Small intestine (tissue), 7 donors: ENCODE measurements around the gene NFRKB. TPM values are rescaled to one million over a fixed set of nuclear protein-coding genes. Genes with fewer than 3 reads are reported as not detected.

ENCODE experiments used
- DNase-seq, 2 donors: peaks; one replicate each; pipeline versions ENCODE4 v3.0.0 to v3.0.0-alpha.2; 2013
- FAIRE-seq: peaks from 2 replicates; lab custom pipeline; 2012; peaks lifted over from hg19 to GRCh38; lab: Jason Lieb, UNC
- H3K27ac ChIP-seq, 3 donors: one replicate each; pipeline ENCODE4 v1.5.1; 2013; ENCODE audit warnings: low read length in 2 of 3, mild to moderate bottlenecking in 2 of 3, control low read depth in 1 of 3, inconsistent platforms in 1 of 3, low read depth in 1 of 3, moderate library complexity in 1 of 3
- H3K27me3 ChIP-seq, 3 donors: one replicate each; pipeline ENCODE4 v1.6.1; 2013; ENCODE audit warnings: low read length in 3 of 3, inconsistent platforms in 1 of 3; ENCODE audit not compliant: control insufficient read depth in 3 of 3, insufficient read depth in 3 of 3
- H3K36me3 ChIP-seq, 3 donors: one replicate each; pipeline ENCODE4 v1.6.1; 2013; ENCODE audit warnings: low read length in 3 of 3, inconsistent platforms in 1 of 3, low read depth in 1 of 3, mild to moderate bottlenecking in 1 of 3, moderate library complexity in 1 of 3; ENCODE audit not compliant: control insufficient read depth in 3 of 3, insufficient read depth in 2 of 3
- H3K4me1 ChIP-seq, 3 donors: one replicate each; pipeline ENCODE4 v1.6.1; 2013; ENCODE audit warnings: low read length in 2 of 3, inconsistent platforms in 1 of 3, low read depth in 1 of 3, mild to moderate bottlenecking in 1 of 3, moderate library complexity in 1 of 3; ENCODE audit not compliant: control insufficient read depth in 3 of 3, insufficient read depth in 2 of 3
- H3K4me3 ChIP-seq, 3 donors: one replicate each; pipeline ENCODE4 v1.5.1; 2013; ENCODE audit warnings: low read length in 3 of 3, control low read depth in 1 of 3, inconsistent platforms in 1 of 3, low read depth in 1 of 3, mild to moderate bottlenecking in 1 of 3, moderate library complexity in 1 of 3
- H3K9me3 ChIP-seq, 2 donors: one replicate each; pipeline ENCODE4 v1.6.1; 2013; ENCODE audit warnings: low read depth in 1 of 2, low read length in 1 of 2; ENCODE audit not compliant: control insufficient read depth in 2 of 2, insufficient read depth in 1 of 2
- WGBS, 3 donors: extraction: QIAGEN DNeasy Blood & Tissue Kit; methylation state at CpG; one replicate each; pipeline ENCODE4 v1.1.7; 2013; 5-methylcytosine and 5-hydroxymethylcytosine counted together
- polyA plus RNA-seq, 4 donors: library from polyadenylated mRNA; stranded (reverse) in 3 of 4; unstranded in 1 of 4; fragments of 200-250 nt in 3 of 4; fragments of 120-200 nt in 1 of 4; gene quantifications; one replicate each; pipeline versions ENCODE4 v1.2.1 to v1.2.3, GENCODE V29; 2013
- donor health status: healthy with polysubstance abuse.
- donor health status: control.
- donor health status: control.
- donor health status: Bipolar disorder and iron deficiency.
- donor health status: healthy.

The NFRKB gene
- polyA plus RNA-seq, 4 donors, result 7.3 to 33.6 (median 9.5) TPM

GRCh38 chr11:129918361-129918760, 23.0 kb upstream of the NFRKB start:
- WGBS, 3 donors, result 97% methylated on average over 22 of the region's 22 CpGs
- no peaks in the 10 kb centered on the region for H3K4me1 ChIP-seq
- no peak overlapping the region for H3K27ac ChIP-seq
- no peaks in the 10 kb centered on the region for H3K27me3 ChIP-seq
- peaks cover 9 to 44% (median 17%) of the 10 kb centered on the region in 3 donors for H3K36me3 ChIP-seq
- DNase-seq, result no peak
- no peak overlapping the region for H3K4me3 ChIP-seq
- no peaks in the 10 kb centered on the region for H3K9me3 ChIP-seq
- FAIRE-seq, result no peak

GRCh38 chr11:129917231-129917630, 21.9 kb upstream of the NFRKB start:
- FAIRE-seq, result no peak
- no peaks in the 10 kb centered on the region for H3K4me1 ChIP-seq
- no peaks in the 10 kb centered on the region for H3K9me3 ChIP-seq
- H3K27ac ChIP-seq, result no peak overlapping the region
- H3K27me3 ChIP-seq, result no peaks in the 10 kb centered on the region
- H3K36me3 ChIP-seq, result peaks cover 9 to 44% (median 17%) of the 10 kb centered on the region in 3 donors
- no peak overlapping the region for H3K4me3 ChIP-seq
- no peak for DNase-seq
- 95 to 96% (median 96%) methylated on average over 2 of the region's 2 CpGs for WGBS, 3 donors

GRCh38 chr11:129911298-129911697, 15.9 kb upstream of the NFRKB start:
- 52 to 76% (median 66%) methylated on average over 3 of the region's 3 CpGs for WGBS, 3 donors
- DNase-seq, result no peak
- Histone ChIP-seq H3K9me3 (no peaks in the 10 kb centered on the region), H3K4me3 (no peak overlapping the region), H3K27me3 (no peaks in the 10 kb centered on the region), H3K4me1 (peaks cover 0 to 2% (median 0%) of the 10 kb centered on the region in 3 donors), H3K36me3 (peaks cover 10 to 52% (median 21%) of the 10 kb centered on the region in 3 donors), H3K27ac (no peak overlapping the region)
- no peak for FAIRE-seq

GRCh38 chr11:129910360-129910759, 15.0 kb upstream of the NFRKB start:
- 91 to 99% (median 95%) methylated on average over 7 of the region's 7 CpGs for WGBS, 3 donors
- Histone ChIP-seq H3K4me1 (peaks cover 0 to 2% (median 0%) of the 10 kb centered on the region in 3 donors), H3K4me3 (no peak overlapping the region), H3K27ac (no peak overlapping the region), H3K27me3 (no peaks in the 10 kb centered on the region), H3K9me3 (no peaks in the 10 kb centered on the region), H3K36me3 (peaks cover 9 to 50% (median 18%) of the 10 kb centered on the region in 3 donors)
- DNase-seq (no peak), FAIRE-seq (no peak)

- Histone ChIP-seq H3K9me3 (no peaks in the 10 kb centered on the region), H3K4me1 (no peaks in the 10 kb centered on the region), H3K36me3 (peaks cover 8 to 42% (median 13%) of the 10 kb centered on the region in 3 donors), H3K27me3 (no peaks in the 10 kb centered on the region), H3K4me3 (no peak overlapping the region), H3K27ac (no peak overlapping the region)
- WGBS, 3 donors, result 89 to 93% (median 89%) methylated on average over 8 of the region's 8 CpGs
- FAIRE-seq (no peak), DNase-seq (no peak)
These were observed 10.0 kb upstream of the NFRKB start for GRCh38 chr11:129905402-129905801.

- peak overlapping the region in 2 of 3 donors; percentile 3 to 70 for H3K27ac ChIP-seq
- WGBS, 3 donors, result 65 to 66% (median 65%) methylated on average over 9 of the region's 9 CpGs
- H3K9me3 ChIP-seq, result no peaks in the 10 kb centered on the region
- peak overlapping the region in 2 of 3 donors; percentile 87 to 98 for H3K4me3 ChIP-seq
- DNase-seq, result no peak
- peaks cover 0 to 16% (median 6%) of the 10 kb centered on the region in 3 donors for H3K36me3 ChIP-seq
- no peaks in the 10 kb centered on the region for H3K27me3 ChIP-seq
- FAIRE-seq, result no peak
- H3K4me1 ChIP-seq, result peaks cover 0 to 7% (median 3%) of the 10 kb centered on the region in 3 donors
These were observed 684 bp upstream of the NFRKB start for GRCh38 chr11:129896062-129896461.

GRCh38 chr11:129894278-129895125, 876 bp downstream of the NFRKB start:
- FAIRE-seq, result no peak

GRCh38 chr11:129888451-129888850, 6.9 kb downstream of the NFRKB start:
- H3K9me3 ChIP-seq, result no peaks in the 10 kb centered on the region
- no peaks in the 10 kb centered on the region for H3K4me1 ChIP-seq
- no peak overlapping the region for H3K4me3 ChIP-seq
- no peak for FAIRE-seq
- 80 to 90% (median 84%) methylated on average over 5 of the region's 5 CpGs for WGBS, 3 donors
- peaks cover 21 to 59% (median 42%) of the 10 kb centered on the region in 3 donors for H3K36me3 ChIP-seq
- H3K27ac ChIP-seq, result no peak overlapping the region
- no peak for DNase-seq
- no peaks in the 10 kb centered on the region for H3K27me3 ChIP-seq

More at GRCh38 chr11:129894278-129895125, 876 bp downstream of the NFRKB start:
- Histone ChIP-seq H3K4me1 (peaks cover 0 to 7% (median 3%) of the 10 kb centered on the region in 3 donors), H3K4me3 (peak overlapping the region; percentile 87 to 98 (median 98)), H3K27ac (peak overlapping the region; percentile 79 to 83 (median 82)), H3K36me3 (peaks cover 0 to 19% (median 8%) of the 10 kb centered on the region in 3 donors), H3K27me3 (no peaks in the 10 kb centered on the region), H3K9me3 (no peaks in the 10 kb centered on the region)
- WGBS, 3 donors, result 19 to 25% (median 21%) methylated on average over 13 of the region's 13 CpGs
- DNase-seq, result peak in 1 of 2 donors; percentile 40
